Gastroesophageal sphincter (tissue), 4 donors: ENCODE measurements around the gene ECHDC1. TPM values are rescaled to one million over a fixed set of nuclear protein-coding genes. Genes with fewer than 3 reads are reported as not detected.

Experiments
- ATAC-seq: fragments of 150-250 bp; one replicate; pipeline ENCODE4 v1.9.1; 2016; ENCODE audit warnings: mild to moderate bottlenecking, moderate library complexity
- H3K27ac ChIP-seq, 4 donors: fragments of 200-600 bp; sonication (generic) in 3 of 4; 1 replicate in 3 of 4; 2 replicates in 1 of 4; pipeline ENCODE4 v1.5.1; 2016 to 2019
- H3K27me3 ChIP-seq: fragments of 200-600 bp; sonication (generic); one replicate; pipeline ENCODE4 v1.5.1; 2019
- H3K36me3 ChIP-seq, 2 donors: fragments of 200-600 bp; sonication (generic); one replicate each; pipeline ENCODE4 v1.5.1; 2019; ENCODE audit warnings: control low read depth in 1 of 2
- H3K4me1 ChIP-seq, 3 donors: fragments of 200-600 bp; sonication (generic); 1 replicate in 2 of 3; 2 replicates in 1 of 3; pipeline ENCODE4 v1.5.1; 2016 to 2019; ENCODE audit warnings: control low read depth in 2 of 3
- H3K4me3 ChIP-seq, 2 donors: fragments of 200-600 bp; sonication (generic); one replicate each; pipeline ENCODE4 v1.5.1; 2019; ENCODE audit warnings: mild to moderate bottlenecking in 1 of 2, moderate library complexity in 1 of 2
- H3K9me3 ChIP-seq, 3 donors: fragments of 200-600 bp; sonication (generic); one replicate each; pipeline ENCODE4 v1.5.1; 2017 to 2019; ENCODE audit warnings: control low read depth in 2 of 3
- CTCF ChIP-seq, 4 experiments: fragments of 200-600 bp in 2 of 4; fragments of 450-650 bp in 2 of 4; sonication (generic) in 1 of 4; IDR thresholded peaks; one replicate each; pipeline ENCODE4 v1.5.1; 2017 to 2019; ENCODE audit warnings: antibody characterized with exemption in 4 of 4, mild to moderate bottlenecking in 2 of 4, moderate library complexity in 2 of 4
- EP300 ChIP-seq: sonication (generic); formaldehyde crosslinking; IDR thresholded peaks from one replicate; pipeline ENCODE4 v1.6.1; 2017; ENCODE audit warnings: antibody characterized with exemption, mild to moderate bottlenecking
- POLR2A ChIP-seq, 2 donors: fragments of 450-650 bp; IDR thresholded peaks; one replicate each; pipeline ENCODE4 v1.6.1; 2017; ENCODE audit warnings: antibody characterized with exemption in 2 of 2, mild to moderate bottlenecking in 2 of 2, moderate library complexity in 1 of 2
- POLR2AphosphoS5 ChIP-seq: sonication (generic); formaldehyde crosslinking; IDR thresholded peaks from one replicate; pipeline ENCODE4 v1.6.1; 2017; ENCODE audit warnings: antibody characterized with exemption
- WGBS, 2 donors: methylation state at CpG; one replicate each; pipeline ENCODE4 v1.1.5; 2018; ENCODE audit warnings: low coverage in 1 of 2; 5-methylcytosine and 5-hydroxymethylcytosine counted together
- total RNA-seq, 4 donors: library from RNA; depleted of rRNA; stranded (reverse); fragments of >200 nt; gene quantifications; one replicate each; pipeline ENCODE4 v1.1.0, GENCODE V29; 2016

Gene ECHDC1
- total RNA-seq, 4 donors from 2014 or later: 52.0 to 74.4 (median 58.9) TPM

GRCh38 chr6:127267646-127268625 is 75.5 kb downstream of the ECHDC1 start:
- no peak for ATAC-seq
- 1% methylated on average over 14 to 15 of the region's 16 CpGs for WGBS, 2 donors
- Histone ChIP-seq H3K27ac (peak overlapping the region; percentile 98 to 100 (median 99)), H3K27me3 (no peaks in the 10 kb centered on the region), H3K9me3 (no peaks in the 10 kb centered on the region), H3K4me1 (peaks cover 0 to 55% (median 10%) of the 10 kb centered on the region in 3 donors), H3K36me3 (no peaks in the 10 kb centered on the region), H3K4me3 (peak overlapping the region; percentile 91 to 98)
- no peak for TF ChIP-seq EP300

- peak; percentile 70 for ATAC-seq
- H3K36me3 ChIP-seq: no peaks in the 10 kb centered on the region
- no peaks in the 10 kb centered on the region for H3K9me3 ChIP-seq
- no peaks in the 10 kb centered on the region for H3K27me3 ChIP-seq
- TF ChIP-seq CTCF (IDR thresholded peaks at IDR 0.05): no peak
- TF ChIP-seq POLR2A (IDR thresholded peaks at IDR 0.05): peak; percentile 94 to 97
- TF ChIP-seq EP300: no peak
- TF ChIP-seq POLR2AphosphoS5: peak; percentile 93
- H3K27ac ChIP-seq: peak overlapping the region; percentile 98 to 100 (median 99)
- H3K4me1 ChIP-seq: peaks cover 0 to 47% (median 10%) of the 10 kb centered on the region in 3 donors
- WGBS, 2 donors: 0 to 1% methylated on average over 7 to 13 of the region's 64 CpGs
- H3K4me3 ChIP-seq: peak overlapping the region; percentile 91 to 98
These were observed 76.3 kb downstream of the ECHDC1 start for GRCh38 chr6:127266892-127267645.

- Histone ChIP-seq H3K27me3 (no peaks in the 10 kb centered on the region), H3K36me3 (no peaks in the 10 kb centered on the region), H3K4me1 (peaks cover 0 to 39% (median 10%) of the 10 kb centered on the region in 3 donors), H3K27ac (peak within 1 kb of the TSS; percentile 98 to 100 (median 99)), H3K9me3 (no peaks in the 10 kb centered on the region), H3K4me3 (peak within 1 kb of the TSS; percentile 91 to 98)
- TF ChIP-seq CTCF (IDR thresholded peaks at IDR 0.05) (peak; percentile 65 to 83 (median 78)), EP300 (no peak)
- peak; percentile 93 for ATAC-seq
- 1% methylated on average over 6 of the region's 40 CpGs for WGBS, 2 donors
These were observed 77.1 kb downstream of the ECHDC1 start, which contains the start of gene RNF146 for GRCh38 chr6:127266178-127266891. Gene RNF146 (plus strand): TSS chr6:127266864. CDS start chr6:127280339, 13,475 bp downstream.

GRCh38 chr6:127263481-127263880 is 79.9 kb downstream of the ECHDC1 start:
- H3K4me3 ChIP-seq: no peak overlapping the region
- no peak for ATAC-seq
- TF ChIP-seq POLR2A (IDR thresholded peaks at IDR 0.05) (no peak), EP300 (no peak), POLR2AphosphoS5 (no peak), CTCF (IDR thresholded peaks at IDR 0.05) (no peak)

GRCh38 chr6:127262896-127263295 is 80.5 kb downstream of the ECHDC1 start:
- Histone ChIP-seq H3K27me3 (no peaks in the 10 kb centered on the region), H3K4me1 (peaks cover 0 to 9% (median 2%) of the 10 kb centered on the region in 3 donors), H3K36me3 (no peaks in the 10 kb centered on the region), H3K9me3 (no peaks in the 10 kb centered on the region), H3K27ac (no peak overlapping the region), H3K4me3 (no peak overlapping the region)
- TF ChIP-seq POLR2AphosphoS5 (no peak), POLR2A (IDR thresholded peaks at IDR 0.05) (no peak), EP300 (no peak), CTCF (IDR thresholded peaks at IDR 0.05) (no peak)
- WGBS, 2 donors: 75 to 100% methylated on average over 1 of the region's 1 CpG
- no peak for ATAC-seq

More at GRCh38 chr6:127263481-127263880, 79.9 kb downstream of the ECHDC1 start:
- Histone ChIP-seq H3K36me3 (no peaks in the 10 kb centered on the region), H3K4me1 (peaks cover 0 to 11% (median 2%) of the 10 kb centered on the region in 3 donors), H3K9me3 (no peaks in the 10 kb centered on the region), H3K27me3 (no peaks in the 10 kb centered on the region), H3K27ac (no peak overlapping the region)
- WGBS, 2 donors: 63 to 69% methylated on average over 4 of the region's 4 CpGs
